RWPE1 (cell line): ENCODE data around the gene ANKRD34A.

ENCODE experiments used
- CTCF ChIA-PET: fragments of 350-600 bp; sonication (Branson Sonifier 250); formaldehyde crosslinking; extraction: SDS; loops from one replicate; lab custom pipeline; 2021; lab: Yijun Ruan, JAX
- POLR2A ChIA-PET: fragments of 400-600 bp; formaldehyde crosslinking; extraction: SDS; loops from one replicate; lab custom pipeline; 2020; ENCODE audit warnings: antibody characterized with exemption; ENCODE audit not compliant: low non-redundant PET; lab: Yijun Ruan, JAX
- DNase-seq: peaks from one replicate; pipeline ENCODE4 v3.0.0; 2012; ENCODE audit warnings: low spot score
- H3K27ac ChIP-seq: fragments of 450-650 bp; 2 replicates; pipeline ENCODE4 v1.5.1; 2017
- TF ChIP-seq, protein P1 (sequence below): fragments of 450-650 bp; conservative IDR thresholded peaks from 2 replicates; pipeline ENCODE4 v1.5.1; 2017; ENCODE audit warnings: low read depth, mild to moderate bottlenecking

The ANKRD34A gene

DNA sequence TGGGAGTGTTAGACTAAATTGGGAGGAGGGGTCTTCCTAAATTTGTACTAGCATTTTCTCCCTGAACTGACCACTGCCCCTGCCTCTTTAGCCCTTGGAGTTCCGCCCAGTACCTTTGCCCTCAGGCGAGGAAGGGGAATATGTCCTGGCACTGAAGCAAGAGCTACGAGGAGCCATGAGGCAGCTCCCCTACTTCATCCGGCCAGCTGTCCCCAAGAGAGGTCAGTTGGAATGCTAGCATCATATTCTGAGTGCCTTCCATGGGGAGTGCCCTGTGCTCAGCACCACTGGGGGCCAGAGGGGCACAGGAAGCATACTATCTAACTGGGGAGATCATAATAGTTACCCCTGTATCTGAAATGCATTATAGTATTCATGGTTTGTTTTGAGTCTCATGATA is 10.8 kb upstream of the ANKRD34A start:
- TF ChIP-seq, protein P1, sequence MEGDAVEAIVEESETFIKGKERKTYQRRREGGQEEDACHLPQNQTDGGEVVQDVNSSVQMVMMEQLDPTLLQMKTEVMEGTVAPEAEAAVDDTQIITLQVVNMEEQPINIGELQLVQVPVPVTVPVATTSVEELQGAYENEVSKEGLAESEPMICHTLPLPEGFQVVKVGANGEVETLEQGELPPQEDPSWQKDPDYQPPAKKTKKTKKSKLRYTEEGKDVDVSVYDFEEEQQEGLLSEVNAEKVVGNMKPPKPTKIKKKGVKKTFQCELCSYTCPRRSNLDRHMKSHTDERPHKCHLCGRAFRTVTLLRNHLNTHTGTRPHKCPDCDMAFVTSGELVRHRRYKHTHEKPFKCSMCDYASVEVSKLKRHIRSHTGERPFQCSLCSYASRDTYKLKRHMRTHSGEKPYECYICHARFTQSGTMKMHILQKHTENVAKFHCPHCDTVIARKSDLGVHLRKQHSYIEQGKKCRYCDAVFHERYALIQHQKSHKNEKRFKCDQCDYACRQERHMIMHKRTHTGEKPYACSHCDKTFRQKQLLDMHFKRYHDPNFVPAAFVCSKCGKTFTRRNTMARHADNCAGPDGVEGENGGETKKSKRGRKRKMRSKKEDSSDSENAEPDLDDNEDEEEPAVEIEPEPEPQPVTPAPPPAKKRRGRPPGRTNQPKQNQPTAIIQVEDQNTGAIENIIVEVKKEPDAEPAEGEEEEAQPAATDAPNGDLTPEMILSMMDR, result no peak
- POLR2A ChIA-PET, result no interaction called here
- CTCF ChIA-PET, result interaction anchor here (1.6 kb wide), 1 partner anchor 32 kb away, joined by 4 read pairs; no protein-coding TSS in a partner anchor
- peak overlapping the region; percentile 37; the same call in 1 of the 2 replicates for H3K27ac ChIP-seq
- DNase-seq, result no peak

DNA sequence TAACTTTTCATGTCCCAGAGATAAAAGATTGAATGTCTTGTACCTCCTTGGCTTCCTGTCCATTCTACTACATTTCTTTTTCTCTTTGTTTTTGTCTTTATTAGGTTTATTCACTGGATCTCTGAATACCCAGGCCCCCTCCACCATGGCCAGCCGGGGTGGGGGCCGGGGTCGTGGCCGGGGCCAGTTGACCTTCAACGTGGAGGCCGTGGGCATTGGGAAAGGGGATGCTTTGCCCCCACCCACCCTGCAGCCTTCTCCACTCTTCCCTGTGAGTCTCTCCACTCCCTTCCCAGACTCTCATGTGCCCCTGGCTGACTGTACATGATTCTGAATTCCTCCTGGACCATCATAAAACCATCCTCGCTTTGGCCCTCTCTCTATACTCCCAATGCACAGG is 10.3 kb upstream of the ANKRD34A start:
- ChIA-PET POLR2A (no interaction called here), CTCF (interaction anchor here (1.6 kb wide), 1 partner anchor 33 kb away, joined by 4 read pairs; no protein-coding TSS in a partner anchor)
- DNase-seq, result no peak
- TF ChIP-seq, protein P1, result no peak
- peak overlapping the region; percentile 37 for H3K27ac ChIP-seq

GRCh38 chr1:145972580-145972979 is 8.2 kb upstream of the ANKRD34A start:
- POLR2A ChIA-PET, result no interaction called here
- TF ChIP-seq, protein P1, result no peak
- DNase-seq, result no peak
- H3K27ac ChIP-seq, result no peak overlapping the region
- CTCF ChIA-PET, result interaction anchor here (0.6 kb wide), 1 partner anchor 34 kb away, joined by 4 read pairs; no protein-coding TSS in a partner anchor

- TF ChIP-seq, protein P1, result no peak
- H3K27ac ChIP-seq, result no peak overlapping the region
- no peak for DNase-seq
- CTCF ChIA-PET, result no interaction called here
- POLR2A ChIA-PET, result no interaction called here
These were observed 2.9 kb upstream of the ANKRD34A start for GRCh38 chr1:145967288-145967687.

DNA sequence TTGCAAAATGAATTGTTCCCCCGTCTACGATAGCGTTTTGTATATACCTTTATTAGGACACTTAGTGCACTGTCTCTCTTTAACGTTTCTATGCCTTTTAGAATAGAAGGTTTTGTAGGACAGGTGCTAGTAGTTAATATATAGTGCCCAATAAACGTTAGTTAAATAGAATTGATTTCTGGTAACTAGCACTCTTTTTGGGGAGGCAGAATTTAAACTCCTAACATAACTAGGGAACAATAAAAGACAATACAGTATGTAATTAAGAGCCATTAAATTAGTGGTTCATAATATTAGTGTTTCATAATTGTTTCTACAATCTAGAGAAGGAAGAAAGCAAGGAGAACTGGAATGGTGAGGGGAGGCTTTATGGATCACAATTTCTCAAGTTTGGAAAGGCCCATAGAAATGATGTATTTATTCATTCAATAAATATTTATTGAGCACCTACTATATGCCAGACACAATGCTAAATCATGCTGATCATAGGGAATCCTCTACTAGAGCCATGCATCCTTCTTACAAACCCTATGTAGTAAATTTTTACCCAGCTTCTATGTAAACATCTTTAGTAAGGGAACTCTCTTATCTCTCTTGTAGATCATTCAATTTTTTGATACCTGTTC is 857 bp upstream of the ANKRD34A start:
- H3K27ac ChIP-seq, result peak overlapping the region; percentile 84
- no peak for DNase-seq
- CTCF ChIA-PET, result interaction anchor here (0.7 to 2.2 kb wide), 2 partner anchors 29 to 42 kb away, joined by 3 to 10 read pairs; no protein-coding TSS in a partner anchor
- TF ChIP-seq, protein P1, result no peak
- POLR2A ChIA-PET, result interaction anchor here (0.6 to 1.5 kb wide), 2 partner anchors 38 to 39 kb away, joined by 7 to 15 read pairs; partner anchors contain the start of gene RBM8A

GRCh38 chr1:145963265-145964019 is 933 bp downstream of the ANKRD34A start:
- DNase-seq, result peak; percentile 78
- ChIA-PET CTCF (interaction anchor here (1.0 to 2.2 kb wide), 3 partner anchors 44 to 118 kb away, joined by 4 to 10 read pairs (median 4); partner anchors contain the start of gene NUDT17), POLR2A (interaction anchor here (1.4 to 1.5 kb wide), 2 partner anchors 36 to 105 kb away, joined by 8 to 15 read pairs; partner anchors contain the start of genes PIAS3 and RBM8A)
- H3K27ac ChIP-seq, result peak overlapping the region; percentile 84
- TF ChIP-seq, protein P1, result no peak
